Urothelium cell line (cell line): ENCODE results near the gene MED13L.

Experiments
- DNase-seq: peaks from one replicate; pipeline ENCODE4 v3.0.0; 2011; ENCODE audit warnings: low spot score, mixed read lengths
- FAIRE-seq: peaks from 2 replicates; lab custom pipeline; 2011; peaks lifted over from hg19 to GRCh38; lab: Jason Lieb, UNC

Gene MED13L

GRCh38 chr12:116099652-116100432 is 177.7 kb downstream of the MED13L start:
- FAIRE-seq, result no peak

GRCh38 chr12:116096874-116097273 is 180.6 kb downstream of the MED13L start:
- no peak for DNase-seq
- no peak for FAIRE-seq

More at GRCh38 chr12:116099652-116100432, 177.7 kb downstream of the MED13L start:
- DNase-seq, result no peak

DNA sequence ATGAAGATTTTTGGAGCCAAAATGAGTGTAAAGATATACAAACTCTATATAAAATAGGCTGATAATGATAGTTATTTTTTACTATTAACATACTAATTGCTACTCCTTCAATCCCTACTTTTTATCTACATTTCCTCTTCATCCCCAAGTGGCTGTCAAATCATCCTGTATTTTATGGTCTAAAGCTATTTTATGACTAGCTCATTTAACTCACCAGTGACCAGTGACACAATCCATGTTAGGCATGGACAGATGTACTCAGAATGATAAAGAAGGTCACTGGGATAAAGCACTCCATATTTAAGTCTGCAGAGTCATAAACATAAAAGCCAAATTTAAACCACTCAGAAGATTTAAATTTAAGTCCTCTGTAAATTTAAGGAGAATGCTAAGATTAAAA is 183.0 kb downstream of the MED13L start:
- no peak for DNase-seq
- no peak for FAIRE-seq

DNA sequence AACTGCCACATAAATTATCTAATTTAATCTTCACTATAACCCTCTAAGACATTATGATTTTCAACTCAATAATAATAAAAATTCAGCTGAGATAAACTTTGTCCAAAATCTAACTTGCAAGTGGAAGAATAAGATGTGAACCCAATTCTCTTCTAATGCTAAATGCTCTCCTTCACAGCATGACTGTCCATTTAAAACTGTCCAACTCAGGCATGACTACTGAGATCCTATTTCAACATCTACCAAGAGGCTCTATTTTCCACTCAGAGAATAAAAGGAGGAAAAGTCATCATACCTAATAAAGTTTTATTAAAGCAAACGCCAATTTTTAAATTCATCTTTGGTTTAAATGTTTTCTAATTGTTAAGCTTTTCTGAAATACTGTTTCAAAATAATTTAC is 183.6 kb downstream of the MED13L start:
- FAIRE-seq, result no peak

DNA sequence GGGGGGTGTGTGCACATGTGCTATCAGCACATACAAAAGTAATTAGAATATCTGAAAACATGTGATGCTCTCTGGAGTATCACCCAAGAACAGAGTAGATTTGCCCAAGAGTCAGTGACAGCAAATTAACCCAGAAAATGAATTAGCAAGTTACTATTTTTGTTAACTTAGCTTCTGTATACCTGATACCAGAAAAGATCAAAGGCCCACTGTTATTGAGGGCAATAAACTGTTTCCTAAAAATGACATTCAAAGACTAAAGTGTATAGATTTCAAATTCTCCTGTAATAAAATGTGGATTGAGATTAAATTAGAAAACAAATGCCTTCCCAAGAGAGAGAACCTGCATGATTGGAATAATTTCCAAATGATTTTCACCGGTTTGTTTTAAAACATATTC is 184.7 kb downstream of the MED13L start:
- no peak for FAIRE-seq
- DNase-seq, result no peak

More for the DNA sequence above, 183.6 kb downstream of the MED13L start:
- no peak for DNase-seq

- no peak for FAIRE-seq
- DNase-seq, result no peak
These were observed 185.3 kb downstream of the MED13L start for GRCh38 chr12:116092162-116092561.

GRCh38 chr12:116091579-116091978 is 185.9 kb downstream of the MED13L start:
- DNase-seq (no peak), FAIRE-seq (no peak)

- DNase-seq, result no peak
- no peak for FAIRE-seq
These were observed 187.0 kb downstream of the MED13L start for GRCh38 chr12:116090516-116090915.

GRCh38 chr12:116089080-116089479 is 188.4 kb downstream of the MED13L start:
- no peak for DNase-seq
- no peak for FAIRE-seq

DNA sequence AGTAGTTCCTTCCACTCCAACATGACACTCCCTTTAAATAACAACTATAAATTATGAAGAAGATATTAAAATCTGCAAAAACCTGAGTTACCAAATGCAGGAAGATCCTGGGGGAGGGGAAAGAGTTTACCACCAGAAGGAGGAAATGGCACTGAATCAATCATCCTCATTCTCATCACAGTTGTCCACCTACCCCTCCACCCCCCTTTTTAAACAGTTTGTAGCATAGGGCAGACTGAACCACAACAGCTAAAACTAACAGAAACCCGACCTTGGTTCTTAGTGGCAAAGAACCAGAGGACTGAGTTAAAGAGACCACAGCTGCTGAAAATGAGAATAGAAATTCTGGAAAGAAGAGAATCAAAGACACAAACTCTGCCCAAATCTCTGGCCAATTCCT is 189.5 kb downstream of the MED13L start:
- FAIRE-seq (no peak), DNase-seq (no peak)

GRCh38 chr12:116087399-116087798 is 190.1 kb downstream of the MED13L start:
- no peak for FAIRE-seq
- no peak for DNase-seq

- no peak for DNase-seq
- no peak for FAIRE-seq
These were observed 197.1 kb downstream of the MED13L start for GRCh38 chr12:116080415-116080814.

DNA sequence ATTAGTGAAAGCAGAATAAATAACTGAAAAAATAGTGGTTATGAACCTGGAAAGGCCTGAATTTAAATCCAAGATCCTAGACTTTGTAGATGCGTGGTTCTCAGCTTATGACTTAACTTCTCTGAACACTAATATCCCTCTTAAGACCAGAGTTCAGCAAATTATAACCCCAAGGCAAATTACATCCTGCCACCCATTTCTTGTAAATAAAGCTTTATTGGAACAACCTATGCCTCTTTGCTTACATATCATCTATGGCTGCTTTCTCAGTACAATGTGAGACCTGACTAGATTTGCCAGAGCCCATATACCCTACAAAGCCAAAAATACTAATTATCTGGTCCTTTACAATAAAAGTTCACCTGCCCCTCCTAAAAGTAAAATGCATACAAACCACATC is 199.1 kb downstream of the MED13L start:
- FAIRE-seq (no peak), DNase-seq (no peak)

GRCh38 chr12:116077431-116077830 is 200.1 kb downstream of the MED13L start:
- DNase-seq, result no peak
- no peak for FAIRE-seq

DNA sequence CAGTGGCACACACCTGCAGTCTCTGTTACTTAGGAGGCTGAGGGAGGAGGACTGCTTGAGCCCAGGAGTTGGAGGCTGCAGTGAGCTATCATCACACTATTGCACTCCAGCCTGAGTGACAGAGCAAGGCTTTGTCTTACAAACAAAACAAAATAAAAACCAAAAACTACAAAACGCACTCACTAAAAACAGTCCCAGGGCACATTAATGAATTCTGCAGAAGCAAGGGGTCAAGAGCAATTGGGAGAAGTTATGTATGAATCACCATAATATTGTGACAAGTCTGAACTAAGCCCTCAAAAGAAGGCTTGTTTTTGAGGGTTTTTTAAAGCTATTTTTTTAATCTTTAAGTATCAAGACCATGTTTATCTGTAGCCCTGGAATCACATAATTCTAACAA is 201.1 kb downstream of the MED13L start:
- FAIRE-seq, result no peak
- no peak for DNase-seq

- no peak for FAIRE-seq
These were observed 202.8 kb downstream of the MED13L start for GRCh38 chr12:116074686-116075085.

DNA sequence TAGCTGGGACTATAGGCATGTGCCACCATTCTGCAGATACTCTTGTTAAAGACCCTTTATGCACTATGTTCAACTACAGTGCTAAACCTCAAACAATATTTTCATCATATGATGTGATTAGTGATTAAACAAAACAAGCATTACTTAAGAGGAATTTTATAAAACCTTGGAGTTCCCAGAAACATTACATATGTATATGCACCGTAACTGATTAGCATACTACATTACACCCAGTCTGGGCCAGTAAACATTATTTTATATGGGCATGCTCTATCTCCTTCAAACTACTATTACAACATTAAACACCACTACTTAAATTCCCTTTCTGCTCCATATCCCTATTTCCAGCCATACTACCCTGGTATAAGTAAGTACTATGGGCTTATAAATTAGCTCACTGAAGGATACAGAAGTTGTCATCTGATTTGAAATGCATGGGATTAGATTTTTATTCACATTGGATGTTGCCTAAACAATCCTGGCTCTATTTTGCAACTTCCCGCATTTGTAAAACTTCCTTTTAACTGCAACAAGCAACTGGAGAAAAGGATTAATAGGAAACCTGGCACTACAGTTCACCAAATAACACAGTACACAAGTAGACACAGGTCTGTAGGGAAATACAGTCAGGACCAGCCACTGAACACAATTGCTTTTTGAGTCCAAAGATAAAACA is 205.8 kb downstream of the MED13L start:
- DNase-seq (no peak), FAIRE-seq (no peak)

More at GRCh38 chr12:116074686-116075085, 202.8 kb downstream of the MED13L start:
- DNase-seq, result no peak

DNA sequence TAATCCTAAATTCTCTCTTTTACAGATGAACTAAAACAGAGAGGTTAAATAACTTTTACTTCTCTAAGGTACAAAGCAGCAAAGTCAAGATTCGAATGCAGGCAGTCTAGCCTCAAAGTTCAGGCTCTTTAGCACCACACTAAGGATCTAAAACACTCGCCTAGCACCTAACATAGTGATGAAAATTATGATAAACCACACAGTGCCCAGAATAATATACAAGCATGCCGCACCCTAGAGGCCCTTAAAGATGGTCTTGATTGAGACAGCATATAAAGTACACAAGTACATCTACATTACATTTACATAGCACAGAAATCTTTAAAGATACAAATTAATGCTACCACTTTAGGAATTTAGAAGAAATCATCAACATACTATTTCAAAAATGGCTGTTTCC is 207.0 kb downstream of the MED13L start:
- no peak for FAIRE-seq
- DNase-seq, result no peak

DNA sequence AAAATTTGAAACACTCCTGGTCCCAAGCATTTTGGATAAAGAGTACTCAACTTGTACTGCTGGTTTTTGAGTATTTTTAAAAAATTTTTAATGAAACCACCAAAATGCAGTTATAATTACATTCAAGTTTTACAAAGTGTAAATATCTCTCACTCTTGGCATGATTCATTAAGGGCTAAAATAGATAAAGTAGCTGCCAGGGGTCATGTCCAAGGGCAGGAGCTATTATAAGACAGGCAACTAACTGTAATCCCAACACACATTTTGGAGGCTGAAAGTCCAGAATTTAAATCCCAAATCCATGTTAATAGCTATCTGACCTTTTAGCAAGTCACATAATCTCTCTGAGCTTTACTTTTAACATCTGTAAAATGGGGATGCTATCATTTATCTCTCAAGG is 207.6 kb downstream of the MED13L start:
- FAIRE-seq (no peak), DNase-seq (no peak)

- FAIRE-seq (no peak), DNase-seq (no peak)
These were observed 208.6 kb downstream of the MED13L start for GRCh38 chr12:116068853-116069252.

- no peak for DNase-seq
- FAIRE-seq, result no peak
These were observed 209.1 kb downstream of the MED13L start for GRCh38 chr12:116068371-116068770.

- DNase-seq (no peak), FAIRE-seq (no peak)
These were observed 209.6 kb downstream of the MED13L start for GRCh38 chr12:116067892-116068291.
